GM10248 (cell line): ENCODE measurements around the gene GON4L.
A peak's percentile ranks its signal among the peaks of the same experiment; 100 is the strongest.

Source experiments
- CTCF ChIA-PET: fragments of 300-600 bp; sonication (Branson Sonifier 250); formaldehyde crosslinking; extraction: SDS; loops from one replicate; lab custom pipeline; 2021; ENCODE audit warnings: antibody characterized with exemption; lab: Yijun Ruan, JAX
- POLR2A ChIA-PET: fragments of 350-650 bp; sonication (Branson Sonifier 250); formaldehyde crosslinking; extraction: SDS; loops from one replicate; lab custom pipeline; 2020; ENCODE audit warnings: antibody characterized with exemption; lab: Yijun Ruan, JAX
- DNase-seq: peaks from one replicate; pipeline ENCODE4 v3.0.0; 2012; ENCODE audit errors: extremely low spot score
- CTCF ChIP-seq: IDR thresholded peaks from 2 replicates; pipeline ENCODE4 v1.5.1; 2012; ENCODE audit warnings: mild to moderate bottlenecking, low read depth; ENCODE audit errors: extremely low read depth, missing control alignments, control extremely low read depth

GON4L gene

GRCh38 chr1:155858800-155859233, 1.8 kb upstream of the GON4L start:
- peak; percentile 46 for DNase-seq
- no peak for TF ChIP-seq CTCF
- ChIA-PET CTCF (interaction anchor here (1.2 to 4.6 kb wide), 2 partner anchors 13 to 131 kb away, joined by 3 to 27 read pairs; no protein-coding TSS in a partner anchor), POLR2A (interaction anchor here (0.6 kb wide), 1 partner anchor 171 kb away, joined by 4 read pairs; no protein-coding TSS in a partner anchor)

GRCh38 chr1:155856257-155856974, 598 bp downstream of the GON4L start:
- POLR2A ChIA-PET: interaction anchor here (0.6 kb wide), 1 partner anchor 583 kb away, joined by 10 read pairs; the partner anchor contains the start of gene CLK2
- CTCF ChIA-PET: interaction anchor here (1.0 to 1.3 kb wide), 3 partner anchors 9 to 133 kb away, joined by 3 to 5 read pairs (median 4); no protein-coding TSS in a partner anchor
- no peak for TF ChIP-seq CTCF
- no peak for DNase-seq

GRCh38 chr1:155850345-155850744, 6.7 kb downstream of the GON4L start:
- CTCF ChIA-PET: no interaction called here
- no peak for DNase-seq
- POLR2A ChIA-PET: no interaction called here
- TF ChIP-seq CTCF: no peak

DNA sequence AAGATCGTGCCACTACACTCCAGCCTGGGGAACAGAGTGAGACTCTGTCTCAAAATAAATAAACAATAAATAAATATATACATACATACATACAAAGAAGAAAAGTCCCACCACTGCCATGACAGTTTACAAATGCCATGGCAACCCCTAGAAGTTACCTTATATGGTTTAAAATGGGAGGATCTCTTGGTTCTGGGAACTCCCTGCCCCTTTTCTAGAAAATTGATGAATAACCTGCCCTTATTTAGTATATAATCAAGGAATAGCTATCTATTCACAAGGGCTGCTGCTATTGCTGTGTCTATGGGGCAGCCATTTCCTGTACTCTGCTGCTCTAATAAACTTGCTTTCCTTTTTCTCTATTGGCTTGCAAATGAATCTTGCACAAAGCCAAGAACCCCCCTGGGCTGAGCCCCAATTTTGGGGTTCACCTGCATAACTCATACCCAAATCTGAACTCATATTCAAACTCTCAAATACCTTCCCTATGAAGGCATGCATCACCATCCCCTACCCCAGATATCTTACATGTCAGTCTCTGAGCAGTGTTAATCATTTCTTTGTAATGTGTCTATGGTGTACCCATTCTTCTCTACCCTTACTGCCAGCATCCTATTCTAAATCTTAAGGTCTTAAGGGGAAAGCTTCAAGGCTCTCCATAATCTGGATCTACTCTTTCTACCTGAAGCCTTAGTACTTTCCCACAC, 9.0 kb downstream of the GON4L start:
- POLR2A ChIA-PET: no interaction called here
- no peak for TF ChIP-seq CTCF
- DNase-seq: no peak
- CTCF ChIA-PET: interaction anchor here (1.1 kb wide), 1 partner anchor 9 kb away, joined by 3 read pairs; the partner anchor contains the start of gene GON4L

- DNase-seq: no peak
- CTCF ChIA-PET: no interaction called here
- no peak for TF ChIP-seq CTCF
- POLR2A ChIA-PET: interaction anchor here (0.6 kb wide), 1 partner anchor 448 kb away, joined by 6 read pairs; no protein-coding TSS in a partner anchor
Measured at GRCh38 chr1:155844860-155845421, 12.1 kb downstream of the GON4L start.

- DNase-seq: no peak
- ChIA-PET CTCF (interaction anchor here (1.6 kb wide), 1 partner anchor 10 kb away, joined by 3 read pairs; no protein-coding TSS in a partner anchor), POLR2A (interaction anchor here (0.6 kb wide), 1 partner anchor 29 kb away, joined by 4 read pairs; no protein-coding TSS in a partner anchor)
- TF ChIP-seq CTCF: no peak
Measured at GRCh38 chr1:155840386-155840785, 16.6 kb downstream of the GON4L start.
